GM23248 (cell line): ENCODE measurements around the gene PLPP2.

Experiments
- EZH2 ChIP-seq: fragments of 200-600 bp; sonication (generic); IDR thresholded peaks from 2 replicates; pipeline ENCODE4 v1.6.1; 2018; ENCODE audit warnings: antibody characterized with exemption, mild to moderate bottlenecking; ENCODE audit not compliant: insufficient read depth, poor library complexity, severe bottlenecking
- EZH2phosphoT487 ChIP-seq: fragments of 200-600 bp; sonication (generic); IDR thresholded peaks from 2 replicates; pipeline ENCODE4 v1.6.1; 2018; ENCODE audit warnings: antibody characterized with exemption, moderate library complexity, mild to moderate bottlenecking, low read depth; ENCODE audit not compliant: insufficient read depth

DNA sequence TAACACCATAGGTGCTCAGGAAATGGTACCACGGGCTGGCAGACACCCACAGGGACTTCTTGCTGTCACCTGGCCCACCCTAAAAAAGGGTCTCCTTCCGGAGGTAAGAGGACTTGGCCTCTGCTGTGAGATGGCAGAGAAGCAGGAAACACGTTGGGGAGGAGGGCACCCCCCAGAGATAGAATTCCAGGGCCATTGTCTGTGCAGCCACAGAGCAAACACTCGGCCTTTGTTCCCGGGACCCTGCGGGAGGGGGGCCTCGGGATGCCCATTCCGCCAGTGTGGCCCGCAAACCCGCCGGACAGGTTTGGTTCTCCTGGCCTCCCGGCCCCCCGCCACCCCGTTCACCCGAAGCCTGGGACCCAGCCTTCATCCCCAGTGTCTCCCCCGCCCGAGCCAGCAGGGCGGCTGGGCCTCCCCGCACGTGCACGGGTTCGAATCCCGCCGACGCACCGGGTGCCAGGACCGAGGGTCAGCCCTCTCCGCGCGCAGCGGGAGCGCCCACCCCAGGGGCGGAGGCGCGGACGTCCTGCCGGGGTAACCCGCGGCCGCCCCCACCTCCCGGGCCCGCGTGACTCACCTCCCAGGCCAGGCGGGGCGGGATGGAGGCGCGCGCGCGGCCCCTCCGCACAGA is 714 bp downstream of the PLPP2 start:
- no peak for TF ChIP-seq EZH2
- TF ChIP-seq EZH2phosphoT487, result no peak
